AG08396 (cell line): ENCODE results near the gene EIF4G1.

ENCODE experiments used
- DNase-seq: peaks from one replicate; pipeline ENCODE4 v3.0.0; 2012; ENCODE audit warnings: low spot score, mixed read lengths

EIF4G1 gene

GRCh38 chr3:184350618-184351017 lies 36.2 kb downstream of the EIF4G1 start:
- no peak for DNase-seq

GRCh38 chr3:184351511-184352148 lies 37.2 kb downstream of the EIF4G1 start:
- no peak for DNase-seq

DNA sequence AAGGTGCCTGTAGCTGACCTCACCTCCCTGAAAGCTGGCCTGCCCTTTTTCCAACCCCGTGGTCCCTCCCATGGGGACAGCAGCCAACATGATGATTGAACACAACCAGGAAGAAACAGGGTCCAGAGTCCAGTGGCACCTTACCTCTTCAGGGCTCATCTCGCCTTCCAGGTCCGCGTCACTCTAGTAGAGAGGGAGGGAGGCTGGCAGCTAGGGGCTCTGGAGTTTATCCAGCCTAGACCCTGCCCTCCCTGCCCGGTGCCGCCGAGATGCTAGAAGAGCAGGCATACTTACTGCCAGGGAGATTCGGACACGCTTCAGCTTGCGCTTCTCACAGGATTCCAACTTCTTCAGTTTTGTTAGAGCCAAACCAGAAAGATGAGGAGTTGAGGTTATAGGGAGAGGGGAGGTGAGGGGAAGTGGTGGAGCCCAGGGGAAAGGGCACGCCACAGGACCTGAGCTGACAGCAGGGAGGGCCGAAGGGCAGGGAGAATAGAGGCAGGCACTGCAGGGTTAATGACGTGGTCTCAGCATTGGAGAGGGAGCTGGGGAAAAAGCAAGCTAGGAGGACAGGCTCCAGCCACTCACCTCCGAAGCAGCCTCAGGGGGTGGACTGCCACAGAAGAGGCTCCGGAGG lies 37.9 kb downstream of the EIF4G1 start:
- DNase-seq = no peak

GRCh38 chr3:184352897-184353545 lies 38.6 kb downstream of the EIF4G1 start:
- DNase-seq = no peak

GRCh38 chr3:184353546-184353941 lies 39.1 kb downstream of the EIF4G1 start:
- DNase-seq = no peak

- peak; percentile 59 for DNase-seq
Measured at GRCh38 chr3:184354121-184354728, 39.8 kb downstream of the EIF4G1 start.

DNA sequence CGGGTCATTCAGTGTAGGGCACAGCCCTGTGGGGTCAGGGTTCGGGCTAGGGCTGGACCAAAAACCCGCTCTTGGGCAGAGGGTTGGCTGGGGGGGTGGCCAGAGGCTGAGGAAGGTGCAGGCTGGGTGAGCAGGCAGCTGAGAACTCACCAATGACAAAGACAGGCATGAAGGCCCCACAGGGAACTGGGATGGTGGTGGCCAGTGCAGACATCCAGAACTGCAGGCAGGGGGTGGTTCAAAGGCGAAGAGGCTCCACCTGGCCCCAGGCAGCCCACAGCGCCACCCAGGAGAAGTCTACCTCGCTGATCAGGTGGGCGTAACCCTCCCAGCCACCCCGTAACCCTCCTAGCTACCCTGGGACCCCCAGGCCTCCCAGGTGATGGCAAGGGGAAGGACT lies 40.3 kb downstream of the EIF4G1 start:
- DNase-seq = no peak

GRCh38 chr3:184355261-184356040 lies 41.0 kb downstream of the EIF4G1 start:
- no peak for DNase-seq

GRCh38 chr3:184357248-184358123 lies 43.1 kb downstream of the EIF4G1 start:
- no peak for DNase-seq

- DNase-seq = no peak
Measured at GRCh38 chr3:184358124-184358767, 43.8 kb downstream of the EIF4G1 start.

DNA sequence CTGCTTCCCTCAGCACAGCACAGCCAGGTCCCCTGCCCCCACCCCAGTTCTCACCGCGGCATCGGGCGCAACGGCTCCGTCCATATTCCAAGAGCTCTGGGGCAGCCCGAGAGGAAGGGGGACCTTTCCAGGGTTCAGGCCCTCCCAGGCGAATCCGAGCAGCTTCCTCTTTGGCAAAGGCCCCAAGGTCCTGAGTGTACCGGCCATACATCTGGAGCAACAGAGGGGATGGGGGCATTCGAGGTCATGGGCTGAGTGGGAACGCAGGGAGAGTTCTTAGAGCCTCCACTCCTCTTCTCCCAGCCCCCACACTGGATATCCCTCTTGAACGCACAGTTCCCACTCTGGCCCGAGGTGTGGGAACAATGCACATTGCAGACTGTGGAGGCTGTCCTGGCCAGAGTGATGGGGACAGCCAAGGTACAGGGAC lies 44.5 kb downstream of the EIF4G1 start:
- DNase-seq = no peak

DNA sequence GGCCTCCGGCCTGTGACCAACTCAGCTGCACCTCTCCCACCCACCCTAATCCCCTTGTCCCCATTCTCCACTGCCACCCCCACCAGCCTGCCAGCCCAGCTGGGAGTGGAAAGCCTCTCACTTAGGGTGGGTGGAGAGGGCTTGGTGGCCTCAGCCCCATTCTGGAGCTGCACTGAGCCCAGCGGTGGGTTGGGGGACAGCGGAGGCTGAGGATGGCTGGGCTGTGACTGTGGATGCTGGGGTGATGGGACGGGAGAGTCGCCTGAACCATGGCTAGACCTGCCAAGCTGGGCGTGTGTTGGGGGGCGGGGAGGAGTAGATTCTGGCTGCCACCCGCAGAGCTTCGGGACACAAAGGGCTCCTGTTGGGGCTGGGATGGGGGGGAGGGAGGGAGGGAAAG lies 45.2 kb downstream of the EIF4G1 start:
- no peak for DNase-seq

DNA sequence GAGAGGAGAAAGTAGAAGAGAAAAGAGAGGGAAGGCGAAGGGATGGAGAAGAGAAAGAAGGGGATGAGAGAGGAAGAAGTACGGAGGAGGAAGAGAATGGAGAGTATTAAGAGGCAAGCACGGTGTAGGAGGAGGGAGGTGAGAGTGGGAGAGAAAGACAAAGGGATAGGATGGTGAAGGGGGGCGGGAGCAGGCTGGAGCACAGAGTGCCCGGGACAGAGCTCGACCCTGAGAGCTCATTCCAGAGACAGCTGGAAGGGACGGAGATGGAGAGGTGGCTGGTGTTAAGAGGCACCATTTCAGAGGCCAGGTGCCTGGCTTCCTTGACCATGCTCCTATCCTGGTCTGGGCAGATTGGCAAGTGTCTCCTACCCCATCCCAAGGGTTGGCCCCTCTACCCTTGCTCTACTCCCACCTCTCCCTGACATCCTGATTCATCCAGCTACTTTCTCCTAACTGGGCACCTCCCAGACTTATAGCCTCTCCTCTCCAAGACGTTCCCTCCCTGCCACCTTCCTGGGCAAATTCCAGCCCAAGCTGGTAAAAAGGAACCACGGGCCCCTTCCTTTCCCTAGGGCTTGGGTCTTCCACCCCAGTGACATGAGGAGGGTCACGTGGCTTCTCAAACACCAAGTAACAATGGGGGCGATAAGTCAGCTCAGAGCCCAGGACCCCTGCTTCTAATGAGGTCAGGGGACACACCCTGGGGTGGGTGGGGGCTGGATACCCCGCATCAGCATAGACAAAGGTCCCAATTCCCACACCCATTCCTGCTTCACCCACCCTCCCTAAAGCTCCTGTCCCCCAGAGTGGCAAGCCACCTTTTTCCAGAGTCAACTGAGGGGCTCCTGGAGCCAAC lies 45.9 kb downstream of the EIF4G1 start:
- no peak for DNase-seq

- DNase-seq = no peak
Measured at GRCh38 chr3:184360929-184361531, 46.6 kb downstream of the EIF4G1 start.

DNA sequence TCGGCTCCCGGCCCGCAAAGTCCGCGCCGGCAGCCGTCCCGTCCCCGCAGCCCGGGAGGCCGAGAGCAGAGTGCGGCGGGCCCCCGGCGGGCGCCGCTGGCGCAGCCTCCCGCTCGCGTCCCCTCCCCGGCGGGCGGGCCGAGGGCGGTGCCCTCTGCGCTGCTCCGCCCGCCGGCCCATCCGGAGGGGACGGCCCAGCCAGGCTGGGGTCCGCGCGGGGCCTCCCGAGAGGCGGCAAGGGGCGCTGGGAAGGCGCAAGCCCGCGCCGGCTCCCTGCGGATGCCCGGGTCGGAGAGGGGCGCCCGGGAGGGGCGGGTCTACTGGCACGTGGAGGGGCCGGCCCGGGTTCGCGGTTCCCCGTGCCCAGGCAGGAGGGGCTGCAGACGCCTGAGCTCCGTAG lies 47.1 kb downstream of the EIF4G1 start, which contains the start of the genes CLCN2 and POLR2H:
TSS of gene CLCN2 (minus strand) at position 74 of the 400 bp plus-strand sequence. CDS start 126 bp downstream, outside the sequence.
TSS of gene POLR2H (plus strand) at position 179 of the 400 bp plus-strand sequence. CDS start 1,783 bp downstream, outside the sequence.
- DNase-seq = peak; percentile 82

DNA sequence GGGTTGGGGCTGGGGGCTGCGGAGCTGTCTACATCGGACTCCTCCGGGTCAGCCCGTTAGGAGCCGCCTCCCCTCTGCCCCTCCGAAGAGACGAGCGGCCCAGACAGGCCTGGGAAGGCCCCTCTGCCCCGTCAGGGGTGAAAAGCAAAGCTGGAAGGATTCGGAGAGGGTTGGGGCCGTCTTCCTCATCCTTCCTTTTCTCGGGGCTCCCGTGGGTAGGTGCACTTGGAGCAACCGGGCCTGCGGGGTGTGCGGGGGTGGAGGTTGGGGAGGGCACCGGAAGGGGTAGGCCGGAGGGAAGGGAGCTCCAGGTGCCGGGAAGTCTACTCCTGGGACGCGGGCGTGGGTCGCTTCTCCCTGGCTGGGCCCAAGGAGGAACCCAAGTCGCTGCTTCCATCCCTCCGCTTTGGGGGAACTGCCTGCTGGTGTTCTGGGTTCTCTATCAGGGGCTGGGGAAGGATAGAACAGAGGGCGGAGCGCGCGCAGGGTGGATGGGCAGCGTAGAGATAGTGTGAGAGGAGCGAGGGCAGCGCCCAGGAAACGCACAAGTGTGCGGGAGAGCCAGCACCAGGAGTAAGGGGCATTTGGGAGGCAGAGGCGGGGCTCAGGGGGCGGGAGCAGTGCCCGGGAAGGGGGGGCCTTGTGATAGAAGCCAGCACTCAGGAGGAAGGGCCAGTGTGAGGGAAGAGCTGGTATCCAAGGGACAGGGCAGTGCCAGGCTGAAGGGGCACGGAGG lies 47.7 kb downstream of the EIF4G1 start:
- peak; percentile 78 for DNase-seq

DNA sequence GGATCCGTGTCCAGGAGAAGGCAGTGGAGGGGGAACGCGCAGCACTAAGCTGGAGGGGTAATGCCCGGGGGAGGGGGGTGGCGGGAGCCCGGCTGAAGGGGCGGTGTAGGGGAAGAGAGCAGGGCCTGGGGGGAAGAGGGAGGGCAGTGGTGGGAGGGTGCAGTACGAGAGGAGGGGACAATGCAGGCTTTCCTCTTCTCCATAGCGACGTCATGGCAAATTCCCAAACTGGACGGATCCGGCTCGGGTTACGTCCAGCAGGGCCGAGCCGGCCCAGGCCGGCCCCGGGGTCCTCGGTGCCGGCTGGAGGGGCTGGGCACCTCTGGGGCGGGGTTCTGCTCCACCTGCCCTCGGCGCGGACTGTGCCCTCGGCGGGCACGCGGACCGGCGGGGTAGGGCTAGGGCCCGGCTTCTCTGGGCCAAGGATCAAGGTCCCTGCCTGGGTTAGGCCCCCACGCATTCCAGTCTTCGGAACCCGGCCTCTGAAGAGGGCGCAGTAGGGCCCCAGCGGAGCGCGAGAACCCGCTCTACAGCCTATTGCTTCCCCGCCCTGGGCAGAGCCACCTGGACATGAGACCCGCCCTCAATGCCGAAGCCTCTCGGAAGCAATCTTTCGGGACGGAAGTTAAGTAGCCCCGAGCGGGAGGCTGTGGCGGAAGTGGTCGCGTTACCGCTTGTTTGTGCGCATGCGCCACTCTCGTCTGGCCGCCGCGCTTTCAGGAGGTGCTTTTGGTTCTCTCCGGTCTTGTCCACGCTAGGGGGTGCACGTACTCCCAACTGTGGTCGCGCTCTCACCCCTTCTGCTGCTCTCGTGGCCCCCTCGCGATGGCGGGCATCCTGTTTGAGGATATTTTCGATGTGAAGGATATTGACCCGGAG lies 48.5 kb downstream of the EIF4G1 start:
- DNase-seq = peak; percentile 97
